Brain pericyte (primary cell): Measurements from ENCODE around the gene SLC30A1.

Experiments used
- DNase-seq: peaks from one replicate; pipeline ENCODE4 v3.0.0-alpha.2; 2012; ENCODE audit warnings: low read depth, low spot score

SLC30A1 gene

DNA sequence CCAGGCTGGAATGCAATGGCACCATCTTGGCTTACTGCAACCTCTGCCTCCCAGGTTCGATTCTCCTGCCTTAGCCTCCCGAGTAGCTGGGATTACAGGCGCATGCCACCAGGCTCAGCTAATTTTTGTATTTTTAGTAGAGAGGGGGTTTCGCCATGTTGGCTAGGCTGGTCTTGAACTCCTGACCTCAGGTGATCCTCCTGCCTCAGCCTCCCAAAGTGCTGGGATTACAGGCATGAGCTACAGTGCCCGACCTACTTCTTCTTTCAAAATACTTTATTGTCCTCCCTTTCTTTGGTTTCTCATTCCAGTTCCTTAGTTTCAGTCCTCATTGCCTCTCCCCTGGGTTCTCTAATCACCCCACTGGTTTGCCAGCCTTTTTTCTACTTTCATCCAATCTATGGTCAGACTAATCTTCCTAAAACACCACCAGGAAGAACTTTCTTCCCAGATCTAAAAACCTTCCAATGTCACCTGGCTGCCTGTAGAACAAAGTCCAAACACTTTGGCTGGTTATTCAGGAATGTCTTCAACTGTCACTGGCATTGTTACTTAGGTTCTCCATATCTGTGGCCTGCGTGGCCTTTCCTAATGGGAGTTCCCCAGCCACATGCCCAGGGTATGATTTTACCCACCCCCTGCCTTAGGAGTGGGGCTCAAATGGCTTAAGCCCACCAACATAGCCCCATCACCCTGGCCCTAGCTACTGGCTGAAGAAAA is 29.0 kb upstream of the SLC30A1 start:
- DNase-seq = no peak

DNA sequence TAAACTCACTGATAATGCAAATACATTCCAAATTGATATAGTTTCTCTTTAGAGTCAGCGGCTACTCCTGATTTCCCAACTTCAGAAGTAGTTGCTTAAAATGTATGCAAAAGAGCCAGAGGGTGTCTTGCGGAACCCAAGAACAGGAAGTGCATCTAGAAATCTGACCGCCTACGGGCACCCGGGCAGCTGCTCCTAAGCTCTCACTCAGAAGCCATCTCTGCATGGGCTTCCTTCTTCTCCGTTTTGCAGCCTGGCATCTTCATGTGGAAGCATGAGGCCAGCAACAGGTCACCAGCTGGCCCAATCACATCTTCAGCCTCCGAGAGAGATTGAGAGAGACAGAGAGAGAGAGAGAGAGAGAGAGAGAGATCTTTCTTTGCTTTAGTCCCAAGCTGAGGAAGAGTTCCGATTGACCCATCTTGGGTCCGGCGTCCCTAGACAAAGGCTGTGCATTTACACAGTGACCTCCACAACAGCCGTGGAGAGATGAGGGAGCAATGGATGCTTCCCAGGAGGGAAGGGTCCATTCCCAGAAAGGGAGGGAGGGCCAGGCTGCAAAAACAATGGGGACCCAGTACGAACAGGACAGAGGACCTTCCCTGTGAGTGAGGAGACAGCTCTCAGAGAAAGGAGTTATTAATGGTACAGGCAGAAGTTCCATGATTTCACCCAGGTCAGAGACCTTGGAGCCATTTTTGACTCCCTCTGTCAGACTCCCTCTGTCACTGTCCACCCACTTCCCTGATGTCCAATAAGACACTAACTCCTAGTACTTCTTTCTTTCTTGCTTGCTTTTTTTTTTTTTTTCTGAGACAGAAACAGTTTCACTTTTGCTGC is 28.2 kb upstream of the SLC30A1 start:
- no peak for DNase-seq

- no peak for DNase-seq
Measured at GRCh38 chr1:211606332-211606913, 27.5 kb upstream of the SLC30A1 start.

- no peak for DNase-seq
Measured at GRCh38 chr1:211605603-211606331, 26.8 kb upstream of the SLC30A1 start.

DNA sequence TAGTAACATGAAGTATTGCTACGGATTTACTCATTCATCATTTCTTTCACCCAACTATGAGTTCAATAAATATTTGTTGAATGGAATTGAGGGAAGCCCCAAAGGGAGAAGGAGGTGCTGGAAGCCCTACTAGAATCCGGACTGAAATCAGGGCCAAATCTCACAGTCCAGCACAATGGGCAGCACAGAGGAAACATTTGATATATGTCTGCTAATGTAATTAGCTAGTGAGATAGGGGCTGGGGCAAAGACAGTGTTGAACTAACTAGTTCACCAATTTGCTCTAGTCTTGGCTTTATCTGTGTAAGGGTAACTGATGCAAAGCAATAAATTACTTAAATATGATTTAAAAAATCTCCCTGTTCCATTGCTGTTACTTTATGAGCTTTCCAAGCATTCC is 26.1 kb upstream of the SLC30A1 start:
- DNase-seq = no peak

DNA sequence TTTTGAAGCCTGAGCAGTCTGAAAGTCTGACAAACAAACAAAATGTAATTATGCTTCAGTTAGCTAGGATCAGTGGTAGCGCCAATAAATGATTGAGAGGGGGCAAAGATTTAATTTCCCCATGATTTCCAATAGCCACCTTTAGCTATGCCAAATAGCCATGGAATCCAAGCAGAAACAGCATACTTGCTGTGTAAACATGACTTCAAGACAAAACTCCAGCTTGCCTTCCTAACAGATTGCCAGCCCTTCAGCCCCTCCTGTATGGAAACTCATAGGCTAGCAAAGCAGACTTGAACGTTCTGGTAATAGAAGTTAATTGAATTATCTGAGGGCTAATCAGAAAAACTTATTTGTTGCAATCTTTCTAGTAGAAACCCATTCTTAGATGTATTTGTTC is 25.6 kb upstream of the SLC30A1 start:
- DNase-seq = no peak

DNA sequence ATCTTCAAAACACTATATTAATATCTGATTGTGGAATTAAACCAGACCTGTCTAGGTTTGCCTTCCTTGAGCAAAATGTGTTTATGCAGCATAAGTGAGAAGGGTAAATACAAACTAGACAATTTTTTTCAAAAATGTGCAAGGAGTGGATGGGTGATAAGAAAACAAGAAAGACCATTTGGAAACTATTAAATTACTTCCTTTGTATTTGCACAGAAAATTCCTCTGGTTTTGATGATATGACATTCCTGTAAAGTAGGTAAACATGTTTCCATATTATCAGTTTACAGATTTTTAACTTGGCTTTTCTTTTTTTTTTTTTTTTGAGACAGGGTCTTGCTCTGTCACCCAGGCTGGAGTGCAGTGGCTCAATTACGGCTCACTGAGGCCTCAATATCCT is 24.8 kb upstream of the SLC30A1 start:
- DNase-seq = no peak

- DNase-seq = no peak
Measured at GRCh38 chr1:211603191-211603701, 24.3 kb upstream of the SLC30A1 start.

GRCh38 chr1:211601982-211602670 is 23.2 kb upstream of the SLC30A1 start:
- DNase-seq = no peak

DNA sequence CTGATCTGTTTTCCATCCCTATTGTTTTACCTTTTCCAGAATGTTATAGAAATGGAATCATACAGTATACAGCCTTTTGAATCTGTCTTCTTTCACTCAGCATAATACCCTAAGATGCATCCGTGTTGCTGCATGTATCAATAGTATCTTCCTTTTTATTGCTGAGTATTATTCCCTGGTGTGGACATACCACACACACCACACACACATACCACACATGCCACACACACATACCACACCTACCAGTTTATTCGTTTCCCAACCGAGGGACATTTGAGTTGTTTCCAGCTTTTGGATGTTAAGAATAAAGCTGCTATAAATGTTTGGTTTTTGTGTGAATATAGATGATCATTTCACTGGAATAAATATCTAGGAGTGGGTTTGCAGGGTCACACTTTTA is 22.2 kb upstream of the SLC30A1 start:
- no peak for DNase-seq

- DNase-seq = no peak
Measured at GRCh38 chr1:211599250-211599649, 20.3 kb upstream of the SLC30A1 start.

GRCh38 chr1:211598514-211598913 is 19.6 kb upstream of the SLC30A1 start:
- no peak for DNase-seq

DNA sequence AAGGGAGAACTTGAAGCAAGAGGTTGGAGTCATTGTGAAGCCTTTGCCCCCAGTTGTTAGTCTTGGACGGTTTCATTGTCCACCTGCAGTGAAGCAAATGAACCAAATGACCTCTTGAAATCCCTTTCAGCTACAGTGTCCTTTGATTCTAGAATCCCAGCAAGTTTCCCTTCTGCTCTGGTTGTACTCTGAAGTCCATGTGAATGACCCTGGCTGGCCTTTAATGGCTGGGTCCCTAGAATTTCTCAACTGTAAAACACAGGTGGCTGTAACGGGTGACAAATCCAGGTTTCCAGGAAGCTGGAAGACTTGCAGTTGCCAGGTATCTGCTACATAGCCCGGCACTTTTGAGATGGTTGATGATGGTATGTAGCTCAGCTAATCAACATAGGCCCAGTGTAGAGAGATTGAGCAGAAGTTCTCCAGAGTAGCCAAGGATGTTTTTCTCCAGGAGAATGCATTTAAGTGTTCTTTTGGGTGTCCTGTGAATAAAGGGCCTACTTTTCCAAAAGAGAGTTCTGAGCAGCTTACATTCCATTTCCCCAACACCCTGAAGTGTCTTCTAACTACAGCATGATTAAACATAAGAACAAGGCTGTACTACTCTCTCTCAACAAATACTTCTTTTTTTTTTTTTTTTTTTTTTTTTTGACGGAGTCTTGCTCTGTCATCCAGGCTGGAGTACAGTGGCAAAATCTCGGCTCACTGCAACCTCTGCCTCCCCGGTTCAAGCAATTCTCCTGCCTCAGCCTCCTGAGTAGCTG is 17.6 kb upstream of the SLC30A1 start:
- DNase-seq = no peak

DNA sequence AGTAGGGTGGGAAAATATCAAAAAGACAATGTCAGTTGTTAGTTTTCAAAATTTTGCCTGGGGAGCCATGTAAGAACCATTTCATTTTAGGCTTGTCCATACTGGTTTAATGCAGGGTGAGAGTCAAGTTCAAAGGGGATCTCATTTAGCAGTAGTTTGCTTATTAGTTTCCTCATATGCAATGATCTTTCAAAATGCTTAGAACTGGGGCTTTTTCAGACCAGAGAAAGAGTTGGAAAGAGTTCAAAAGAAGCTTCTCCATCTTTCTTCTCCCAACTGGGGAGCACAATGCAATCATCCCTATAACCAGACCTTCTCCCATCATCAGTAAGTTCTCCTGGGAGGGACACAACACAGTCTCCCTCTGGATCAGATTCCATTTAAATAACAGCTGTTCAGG is 16.5 kb upstream of the SLC30A1 start:
- no peak for DNase-seq

GRCh38 chr1:211591980-211592493 is 13.1 kb upstream of the SLC30A1 start:
- no peak for DNase-seq

DNA sequence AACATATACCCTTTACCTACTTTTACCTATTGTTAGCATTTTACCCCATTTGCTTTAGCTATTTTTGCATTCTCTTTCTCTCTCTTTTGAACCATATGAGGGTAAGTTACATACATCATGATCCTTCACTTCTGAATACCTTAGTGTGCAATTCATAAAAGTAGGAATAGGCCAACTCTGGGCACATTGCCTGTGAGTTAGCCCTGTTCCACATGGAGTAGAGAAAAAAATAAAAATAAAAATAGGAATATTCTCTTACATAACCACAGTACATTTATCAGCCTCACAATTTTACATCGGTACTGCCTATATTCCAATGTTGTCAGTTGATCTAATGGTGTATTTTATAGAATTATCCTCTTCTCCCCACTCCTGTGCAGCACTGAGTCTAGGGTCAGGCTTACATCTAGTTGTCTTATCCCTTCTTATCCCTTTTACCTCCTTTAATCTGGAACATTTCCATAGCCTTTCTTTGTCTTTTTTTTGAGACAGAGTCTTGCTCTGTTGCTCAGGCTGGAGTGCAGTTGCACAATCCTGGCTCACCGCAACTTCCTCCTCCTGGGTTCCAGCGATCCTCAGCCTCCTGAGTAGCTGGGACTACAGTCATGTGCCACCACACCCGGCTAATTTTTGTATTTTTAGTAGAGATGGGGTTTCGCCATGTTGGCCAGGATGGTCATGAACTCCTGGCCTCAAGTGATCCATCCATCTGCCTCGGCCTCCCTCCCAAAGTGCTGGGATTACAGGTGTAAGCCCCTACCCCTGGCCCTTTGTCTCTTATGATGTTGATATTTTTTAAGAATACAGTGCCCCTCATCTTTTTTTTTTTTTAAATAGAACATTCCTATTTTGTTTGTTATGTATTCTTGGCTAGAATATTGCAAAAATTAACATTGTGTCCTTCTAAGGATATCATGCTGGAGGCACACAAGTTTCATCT is 11.1 kb upstream of the SLC30A1 start:
- DNase-seq = no peak

GRCh38 chr1:211588711-211589110 is 9.8 kb upstream of the SLC30A1 start:
- DNase-seq = no peak

DNA sequence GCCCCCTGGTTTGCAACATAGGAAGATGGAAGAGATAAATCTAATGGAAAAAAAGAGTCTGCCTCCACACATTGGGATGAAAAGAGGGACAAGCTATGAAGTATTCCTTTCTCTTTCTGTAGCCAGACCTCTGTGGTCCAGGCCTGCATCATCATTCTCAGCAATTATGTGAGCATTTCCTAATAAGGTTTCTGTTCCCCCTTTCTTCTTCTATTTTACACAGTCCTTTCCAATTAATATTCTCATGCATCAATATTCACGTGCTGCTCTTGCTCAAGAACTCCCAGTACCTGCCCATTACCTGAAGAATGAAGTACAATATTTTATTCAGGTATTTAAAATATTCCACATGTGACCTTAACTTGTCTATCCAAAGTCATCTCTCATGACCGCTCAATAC is 8.2 kb upstream of the SLC30A1 start:
- DNase-seq = no peak

- DNase-seq = no peak
Measured at GRCh38 chr1:211586538-211586937, 7.6 kb upstream of the SLC30A1 start.
